ENCODE results near the gene TECPR2.
A peak's percentile ranks its signal among the peaks of the same experiment; 100 is the strongest.

Gene TECPR2

DNA sequence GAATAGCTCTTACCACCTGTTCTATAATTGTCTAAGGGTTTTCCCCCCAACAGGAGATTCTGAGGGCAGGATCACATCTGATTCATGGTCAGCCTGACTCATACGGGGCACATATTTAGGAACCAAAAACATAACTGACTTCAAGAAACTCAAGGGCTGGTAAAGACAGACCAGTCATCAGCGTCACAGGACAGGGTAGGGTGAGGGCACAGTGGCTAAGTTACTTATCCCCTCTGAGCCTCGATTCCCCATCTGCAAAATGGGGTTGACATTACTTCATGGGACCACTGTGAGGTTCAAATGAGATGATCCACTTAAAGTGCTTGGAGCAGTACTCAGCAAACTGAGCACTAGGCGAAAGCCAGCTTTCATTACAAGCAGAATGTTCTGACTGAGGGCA, 657 bp upstream of the TECPR2 start:
- Histone ChIP-seq H3K27me3 (ENCODE audit: control insufficient read depth, low read length) (no peaks in the 10 kb centered on the region), H3K27ac (ENCODE audit: low read depth, low read length) (no peak overlapping the region; the same call in 1 of the 2 replicates), H3K9me2 (replicated peaks; ENCODE audit: control insufficient read depth, low read length) (no peaks in the 10 kb centered on the region), H3F3A (ENCODE audit: control insufficient read depth, insufficient read depth) (peaks cover 12% of the 10 kb centered on the region), H3K9me3 (ENCODE audit: control insufficient read depth, insufficient read depth, low read length) (no peaks in the 10 kb centered on the region), H3K4me1 (ENCODE audit: control insufficient read depth, low read length) (peaks cover 35% of the 10 kb centered on the region), H3K4me3 (ENCODE audit: low read length) (peak overlapping the region; percentile 80), H3K36me3 (ENCODE audit: control insufficient read depth, low read length) (peaks cover 13% of the 10 kb centered on the region), H4K20me1 (ENCODE audit: control insufficient read depth, insufficient read depth, low read depth, low read length) (no peaks in the 10 kb centered on the region), H3K79me2 (ENCODE audit: control insufficient read depth, low read length) (peaks cover 40% of the 10 kb centered on the region), H3K4me2 (ENCODE audit: low read length) (peak overlapping the region; percentile 66)
- no peak for TF ChIP-seq EZH2phosphoT487 (IDR thresholded peaks at IDR 0.05; ENCODE audit: borderline replicate concordance, low read length)
- no peak for TF ChIP-seq CTCF (IDR thresholded peaks at IDR 0.05; ENCODE audit: low read depth, low read length, poor library complexity, severe bottlenecking)

DNA sequence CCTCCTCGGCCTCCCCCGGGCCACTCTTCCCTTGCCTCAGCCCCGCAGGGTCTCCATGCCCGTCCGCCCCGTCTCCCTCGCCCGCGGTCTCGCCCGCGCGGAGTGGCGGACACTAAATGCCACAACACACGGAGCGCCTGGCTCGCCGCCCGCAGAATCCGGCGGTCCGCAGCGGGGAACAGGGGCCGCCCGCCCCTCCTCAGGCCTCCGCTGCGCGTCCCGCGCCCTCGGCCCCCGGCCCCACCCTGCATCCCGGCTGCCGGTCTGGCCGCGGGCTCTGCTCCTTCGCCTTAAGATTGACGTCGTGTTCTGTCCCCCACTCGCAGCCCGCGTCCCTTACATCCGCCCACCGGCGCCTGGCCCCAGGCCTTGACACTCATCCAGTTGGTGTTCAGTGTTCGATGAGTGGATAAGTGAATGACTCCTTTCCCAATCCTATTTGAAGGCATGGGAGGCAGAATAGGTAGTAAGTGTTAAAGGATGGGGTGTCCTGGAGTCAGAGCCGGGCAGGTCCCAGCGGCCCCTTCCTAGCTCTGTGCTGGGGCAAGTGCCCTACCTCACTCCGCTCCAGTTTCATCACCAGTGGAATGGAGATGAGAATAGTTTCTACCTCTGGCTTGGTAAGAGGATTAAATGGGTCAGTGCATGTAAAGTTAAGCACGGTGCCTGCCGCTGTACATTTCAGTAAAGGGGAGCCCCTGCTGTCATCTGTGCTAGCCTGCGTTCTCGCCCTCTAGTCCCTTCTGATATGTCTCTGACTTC, 622 bp downstream of the TECPR2 start:
- peaks cover 47% of the 10 kb centered on the region for H3K4me1 ChIP-seq (ENCODE audit: control insufficient read depth, low read length)
- no peaks in the 10 kb centered on the region for H3K9me3 ChIP-seq (ENCODE audit: control insufficient read depth, insufficient read depth, low read length)
- TF ChIP-seq EZH2phosphoT487 (IDR thresholded peaks at IDR 0.05; ENCODE audit: borderline replicate concordance, low read length) = no peak
- no peak for TF ChIP-seq CTCF (IDR thresholded peaks at IDR 0.05; ENCODE audit: low read depth, low read length, poor library complexity, severe bottlenecking)
- H3K27me3 ChIP-seq (ENCODE audit: control insufficient read depth, low read length) = no peaks in the 10 kb centered on the region
- peak overlapping the region; percentile 20; the same call in 1 of the 2 replicates for H3K27ac ChIP-seq (ENCODE audit: low read depth, low read length)
- no peaks in the 10 kb centered on the region for H4K20me1 ChIP-seq (ENCODE audit: control insufficient read depth, insufficient read depth, low read depth, low read length)
- H3K4me2 ChIP-seq (ENCODE audit: low read length) = peak overlapping the region; percentile 79
- H3K36me3 ChIP-seq (ENCODE audit: control insufficient read depth, low read length) = peaks cover 3% of the 10 kb centered on the region; the same call in 1 of the 2 replicates
- peaks cover 51% of the 10 kb centered on the region for H3K79me2 ChIP-seq (ENCODE audit: control insufficient read depth, low read length)
- H3K9me2 ChIP-seq (replicated peaks; ENCODE audit: control insufficient read depth, low read length) = no peaks in the 10 kb centered on the region
- H3F3A ChIP-seq (ENCODE audit: control insufficient read depth, insufficient read depth) = peaks cover 22% of the 10 kb centered on the region
- H3K4me3 ChIP-seq (ENCODE audit: low read length) = peak overlapping the region; percentile 80

GRCh38 chr14:102370305-102370809, 7.6 kb downstream of the TECPR2 start:
- Histone ChIP-seq H3K36me3 (ENCODE audit: control insufficient read depth, low read length) (no peaks in the 10 kb centered on the region), H3K79me2 (ENCODE audit: control insufficient read depth, low read length) (peaks cover 52% of the 10 kb centered on the region), H3K9me3 (ENCODE audit: control insufficient read depth, insufficient read depth, low read length) (no peaks in the 10 kb centered on the region), H3K27ac (ENCODE audit: low read depth, low read length) (peak overlapping the region; percentile 72), H3K4me1 (ENCODE audit: control insufficient read depth, low read length) (peaks cover 51% of the 10 kb centered on the region), H3K4me2 (ENCODE audit: low read length) (peak overlapping the region; percentile 92), H3F3A (ENCODE audit: control insufficient read depth, insufficient read depth) (peaks cover 17% of the 10 kb centered on the region), H3K27me3 (ENCODE audit: control insufficient read depth, low read length) (no peaks in the 10 kb centered on the region), H4K20me1 (ENCODE audit: control insufficient read depth, insufficient read depth, low read depth, low read length) (no peaks in the 10 kb centered on the region), H3K4me3 (ENCODE audit: low read length) (peak overlapping the region; percentile 72), H3K9me2 (replicated peaks; ENCODE audit: control insufficient read depth, low read length) (no peaks in the 10 kb centered on the region)
- TF ChIP-seq CTCF (IDR thresholded peaks at IDR 0.05; ENCODE audit: low read depth, low read length, poor library complexity, severe bottlenecking) (no peak), EZH2phosphoT487 (IDR thresholded peaks at IDR 0.05; ENCODE audit: borderline replicate concordance, low read length) (no peak)

All from DOHH2 (cell line).